ENCODE measurements around the gene UNC5B.

DNA sequence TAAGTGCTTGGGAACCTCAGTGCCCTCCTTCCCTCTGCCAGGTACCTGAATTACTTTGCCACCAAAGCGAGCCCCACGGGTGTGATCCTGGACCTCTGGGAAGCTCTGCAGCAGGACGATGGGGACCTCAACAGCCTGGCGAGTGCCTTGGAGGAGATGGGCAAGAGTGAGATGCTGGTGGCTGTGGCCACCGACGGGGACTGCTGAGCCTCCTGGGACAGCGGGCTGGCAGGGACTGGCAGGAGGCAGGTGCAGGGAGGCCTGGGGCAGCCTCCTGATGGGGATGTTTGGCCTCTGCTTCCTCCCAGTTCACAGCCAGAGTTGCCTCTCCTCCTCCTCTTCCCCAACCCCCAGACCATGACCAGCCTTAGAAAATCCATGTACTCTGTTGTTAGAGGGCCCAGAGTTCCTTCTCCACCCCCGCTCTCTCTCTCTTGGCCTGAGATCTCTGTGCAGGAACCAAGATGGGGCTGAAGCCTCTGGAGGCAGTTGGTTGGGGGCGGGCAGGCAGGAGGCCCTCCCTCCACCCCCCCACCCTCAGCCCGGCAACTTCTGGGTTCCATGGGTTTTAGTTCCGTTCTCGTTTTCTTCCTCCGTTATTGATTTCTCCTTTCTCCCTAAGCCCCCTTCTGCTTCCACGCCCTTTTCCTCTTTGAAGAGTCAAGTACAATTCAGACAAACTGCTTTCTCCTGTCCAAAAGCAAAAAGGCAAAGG, 86.9 kb downstream of the UNC5B start:
- TF ChIP-seq, protein P1, sequence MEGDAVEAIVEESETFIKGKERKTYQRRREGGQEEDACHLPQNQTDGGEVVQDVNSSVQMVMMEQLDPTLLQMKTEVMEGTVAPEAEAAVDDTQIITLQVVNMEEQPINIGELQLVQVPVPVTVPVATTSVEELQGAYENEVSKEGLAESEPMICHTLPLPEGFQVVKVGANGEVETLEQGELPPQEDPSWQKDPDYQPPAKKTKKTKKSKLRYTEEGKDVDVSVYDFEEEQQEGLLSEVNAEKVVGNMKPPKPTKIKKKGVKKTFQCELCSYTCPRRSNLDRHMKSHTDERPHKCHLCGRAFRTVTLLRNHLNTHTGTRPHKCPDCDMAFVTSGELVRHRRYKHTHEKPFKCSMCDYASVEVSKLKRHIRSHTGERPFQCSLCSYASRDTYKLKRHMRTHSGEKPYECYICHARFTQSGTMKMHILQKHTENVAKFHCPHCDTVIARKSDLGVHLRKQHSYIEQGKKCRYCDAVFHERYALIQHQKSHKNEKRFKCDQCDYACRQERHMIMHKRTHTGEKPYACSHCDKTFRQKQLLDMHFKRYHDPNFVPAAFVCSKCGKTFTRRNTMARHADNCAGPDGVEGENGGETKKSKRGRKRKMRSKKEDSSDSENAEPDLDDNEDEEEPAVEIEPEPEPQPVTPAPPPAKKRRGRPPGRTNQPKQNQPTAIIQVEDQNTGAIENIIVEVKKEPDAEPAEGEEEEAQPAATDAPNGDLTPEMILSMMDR (IDR thresholded peaks at IDR 0.05; ENCODE audit: low read length), result no peak
- no peak for TF ChIP-seq EZH2phosphoT487 (IDR thresholded peaks at IDR 0.05; ENCODE audit: low read length)
- no peak for TF ChIP-seq EZH2 (optimal IDR thresholded peaks at IDR 0.05; ENCODE audit: low read depth, low read length)
